GM21786 (cell line): ENCODE data around the gene MYO1D.

Source experiments
- ATAC-seq: cut with Tn5 transposase; IDR thresholded peaks from one replicate; pipeline ENCODE4 v1.9.1; 2021; ENCODE audit not compliant: unreplicated experiment

The MYO1D gene

GRCh38 chr17:32493976-32494513, 382.9 kb downstream of the MYO1D start:
- ATAC-seq: no peak

- ATAC-seq: no peak
Measured at GRCh38 chr17:32493571-32493970, 383.4 kb downstream of the MYO1D start.

- ATAC-seq: no peak
Measured at GRCh38 chr17:32492648-32493289, 384.2 kb downstream of the MYO1D start.

- no peak for ATAC-seq
Measured at GRCh38 chr17:32492264-32492589, 384.7 kb downstream of the MYO1D start.

- no peak for ATAC-seq
Measured at GRCh38 chr17:32491371-32492263, 385.3 kb downstream of the MYO1D start.

- ATAC-seq: no peak
Measured at GRCh38 chr17:32490101-32490482, 386.8 kb downstream of the MYO1D start.

- ATAC-seq: no peak
Measured at GRCh38 chr17:32489320-32490100, 387.4 kb downstream of the MYO1D start.

GRCh38 chr17:32488604-32489180, 388.2 kb downstream of the MYO1D start:
- no peak for ATAC-seq

- ATAC-seq: no peak
Measured at GRCh38 chr17:32488177-32488542, 388.8 kb downstream of the MYO1D start.

- ATAC-seq: no peak
Measured at GRCh38 chr17:32487473-32488176, 389.3 kb downstream of the MYO1D start.

- peak; percentile 36 for ATAC-seq
Measured at GRCh38 chr17:32486701-32487472, 390.0 kb downstream of the MYO1D start, which contains the start of gene CDK5R1. Gene CDK5R1, plus strand, starts transcription at chr17:32486993. Its CDS starts 628 bp downstream, at chr17:32487621.

GRCh38 chr17:32486111-32486700, 390.7 kb downstream of the MYO1D start:
- peak; percentile 38 for ATAC-seq

- ATAC-seq: no peak
Measured at GRCh38 chr17:32485261-32486110, 391.4 kb downstream of the MYO1D start.

GRCh38 chr17:32484628-32485027, 392.3 kb downstream of the MYO1D start:
- ATAC-seq: no peak

GRCh38 chr17:32484041-32484461, 392.9 kb downstream of the MYO1D start:
- no peak for ATAC-seq

GRCh38 chr17:32483451-32484019, 393.4 kb downstream of the MYO1D start:
- no peak for ATAC-seq

- no peak for ATAC-seq
Measured at GRCh38 chr17:32482568-32483320, 394.2 kb downstream of the MYO1D start.
